Measurements from ENCODE around the gene SEZ6L. TPM values are rescaled to one million over a fixed set of nuclear protein-coding genes. Genes with fewer than 3 reads are reported as not detected.

SEZ6L gene
- total RNA-seq, 4 donors from 2014 or later = 0.23 to 0.83 (median 0.49) TPM

DNA sequence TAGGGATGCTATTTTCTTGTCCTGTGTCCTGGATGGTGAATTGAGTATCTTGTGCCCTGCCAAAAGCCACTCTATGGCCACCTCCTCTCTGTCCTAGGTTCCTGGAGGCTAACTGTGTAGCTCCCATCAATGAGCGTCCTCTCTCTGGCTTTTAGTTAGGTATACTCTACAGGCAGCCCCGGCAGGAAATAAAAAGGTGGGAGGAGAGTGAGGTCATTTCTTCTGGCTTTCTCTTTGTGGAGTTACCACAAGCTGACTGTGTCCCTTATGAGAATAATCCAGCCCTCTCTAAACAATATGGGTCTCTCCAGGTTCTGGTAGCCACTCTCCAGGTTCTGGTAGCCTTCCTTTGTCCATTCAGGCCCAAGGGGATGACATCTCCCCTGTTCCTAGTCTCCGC is 248.1 kb downstream of the SEZ6L start:
- H3K9me3 ChIP-seq = peaks cover 0 to 1% (median 0%) of the 10 kb centered on the region in 4 donors
- WGBS = 88% methylated on average over 3 of the region's 3 CpGs
- no peak overlapping the region for H3K4me3 ChIP-seq
- no peaks in the 10 kb centered on the region for H3K36me3 ChIP-seq
- peaks cover 0 to 26% (median 12%) of the 10 kb centered on the region in 4 donors for H3K4me1 ChIP-seq
- intact Hi-C loops (cut with DNase I) = no loop called here
- no peak for DNase-seq (ENCODE audit: extremely low spot score)
- TF ChIP-seq, protein P1, sequence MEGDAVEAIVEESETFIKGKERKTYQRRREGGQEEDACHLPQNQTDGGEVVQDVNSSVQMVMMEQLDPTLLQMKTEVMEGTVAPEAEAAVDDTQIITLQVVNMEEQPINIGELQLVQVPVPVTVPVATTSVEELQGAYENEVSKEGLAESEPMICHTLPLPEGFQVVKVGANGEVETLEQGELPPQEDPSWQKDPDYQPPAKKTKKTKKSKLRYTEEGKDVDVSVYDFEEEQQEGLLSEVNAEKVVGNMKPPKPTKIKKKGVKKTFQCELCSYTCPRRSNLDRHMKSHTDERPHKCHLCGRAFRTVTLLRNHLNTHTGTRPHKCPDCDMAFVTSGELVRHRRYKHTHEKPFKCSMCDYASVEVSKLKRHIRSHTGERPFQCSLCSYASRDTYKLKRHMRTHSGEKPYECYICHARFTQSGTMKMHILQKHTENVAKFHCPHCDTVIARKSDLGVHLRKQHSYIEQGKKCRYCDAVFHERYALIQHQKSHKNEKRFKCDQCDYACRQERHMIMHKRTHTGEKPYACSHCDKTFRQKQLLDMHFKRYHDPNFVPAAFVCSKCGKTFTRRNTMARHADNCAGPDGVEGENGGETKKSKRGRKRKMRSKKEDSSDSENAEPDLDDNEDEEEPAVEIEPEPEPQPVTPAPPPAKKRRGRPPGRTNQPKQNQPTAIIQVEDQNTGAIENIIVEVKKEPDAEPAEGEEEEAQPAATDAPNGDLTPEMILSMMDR (IDR thresholded peaks at IDR 0.05) = no peak
- TF ChIP-seq POLR2AphosphoS5 (IDR thresholded peaks at IDR 0.05) = no peak
- no peak for TF ChIP-seq EP300 (IDR thresholded peaks at IDR 0.05)
- TF ChIP-seq POLR2A (IDR thresholded peaks at IDR 0.05; ENCODE audit: low read depth) = no peak
- peaks cover 0 to 44% (median 0%) of the 10 kb centered on the region in 4 donors for H3K27me3 ChIP-seq
- H3K27ac ChIP-seq (replicated peaks in 1 of 4) = peak overlapping the region in 1 of 4 donors; percentile 4

DNA sequence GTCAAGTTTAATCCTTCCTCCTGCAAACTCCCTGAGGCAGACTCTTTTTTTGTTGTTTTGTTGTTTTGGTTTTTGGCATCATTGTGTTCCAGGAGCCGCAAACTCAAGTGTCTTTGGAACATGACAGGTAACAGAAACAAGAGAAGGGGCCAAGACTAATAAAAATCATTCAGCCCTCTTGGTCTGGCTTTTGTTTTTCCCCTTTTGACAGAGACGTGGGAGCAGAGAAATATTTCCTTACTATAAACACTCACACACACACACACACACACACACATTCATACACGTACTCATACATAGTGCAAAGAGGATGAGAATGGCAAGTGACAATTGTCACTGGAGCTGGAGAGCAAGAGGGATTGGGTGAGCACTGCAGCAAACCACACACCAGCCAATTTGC is 249.4 kb downstream of the SEZ6L start:
- TF ChIP-seq POLR2AphosphoS5 (IDR thresholded peaks at IDR 0.05) = no peak
- no peak for TF ChIP-seq EP300 (IDR thresholded peaks at IDR 0.05)
- TF ChIP-seq, protein P1 (IDR thresholded peaks at IDR 0.05) = no peak
- TF ChIP-seq POLR2A (IDR thresholded peaks at IDR 0.05; ENCODE audit: low read depth) = no peak
- Histone ChIP-seq H3K27ac (replicated peaks in 1 of 4) (no peak overlapping the region), H3K27me3 (peaks cover 0 to 32% (median 0%) of the 10 kb centered on the region in 4 donors), H3K9me3 (peaks cover 0 to 14% (median 10%) of the 10 kb centered on the region in 4 donors), H3K4me1 (peaks cover 0 to 26% (median 12%) of the 10 kb centered on the region in 4 donors), H3K4me3 (no peak overlapping the region), H3K36me3 (no peaks in the 10 kb centered on the region)
- intact Hi-C loops (cut with DNase I) = no loop called here
- WGBS = 30% methylated on average over 3 of the region's 3 CpGs
- no peak for DNase-seq (ENCODE audit: extremely low spot score)

DNA sequence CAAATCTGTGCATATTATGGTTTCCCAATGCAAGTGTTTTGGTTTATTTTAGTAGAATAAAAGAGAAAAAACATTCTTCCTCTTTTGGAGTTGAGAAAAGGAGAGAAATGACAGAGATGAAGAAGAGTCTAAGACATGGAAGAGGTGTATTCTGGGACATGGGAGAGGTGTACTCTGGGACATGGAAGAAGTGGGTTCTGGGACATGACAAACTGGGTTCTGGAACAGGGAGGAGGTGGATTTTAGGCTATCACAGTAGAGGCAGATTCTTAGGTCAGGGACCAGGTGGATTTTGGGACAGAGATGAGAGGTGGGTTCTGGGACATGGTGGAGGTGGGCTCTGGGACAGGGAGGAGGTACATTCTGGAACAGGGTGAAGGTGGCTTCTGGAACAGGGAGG is 257.7 kb downstream of the SEZ6L start:
- H3K9me3 ChIP-seq = peaks cover 0 to 14% (median 12%) of the 10 kb centered on the region in 4 donors

DNA sequence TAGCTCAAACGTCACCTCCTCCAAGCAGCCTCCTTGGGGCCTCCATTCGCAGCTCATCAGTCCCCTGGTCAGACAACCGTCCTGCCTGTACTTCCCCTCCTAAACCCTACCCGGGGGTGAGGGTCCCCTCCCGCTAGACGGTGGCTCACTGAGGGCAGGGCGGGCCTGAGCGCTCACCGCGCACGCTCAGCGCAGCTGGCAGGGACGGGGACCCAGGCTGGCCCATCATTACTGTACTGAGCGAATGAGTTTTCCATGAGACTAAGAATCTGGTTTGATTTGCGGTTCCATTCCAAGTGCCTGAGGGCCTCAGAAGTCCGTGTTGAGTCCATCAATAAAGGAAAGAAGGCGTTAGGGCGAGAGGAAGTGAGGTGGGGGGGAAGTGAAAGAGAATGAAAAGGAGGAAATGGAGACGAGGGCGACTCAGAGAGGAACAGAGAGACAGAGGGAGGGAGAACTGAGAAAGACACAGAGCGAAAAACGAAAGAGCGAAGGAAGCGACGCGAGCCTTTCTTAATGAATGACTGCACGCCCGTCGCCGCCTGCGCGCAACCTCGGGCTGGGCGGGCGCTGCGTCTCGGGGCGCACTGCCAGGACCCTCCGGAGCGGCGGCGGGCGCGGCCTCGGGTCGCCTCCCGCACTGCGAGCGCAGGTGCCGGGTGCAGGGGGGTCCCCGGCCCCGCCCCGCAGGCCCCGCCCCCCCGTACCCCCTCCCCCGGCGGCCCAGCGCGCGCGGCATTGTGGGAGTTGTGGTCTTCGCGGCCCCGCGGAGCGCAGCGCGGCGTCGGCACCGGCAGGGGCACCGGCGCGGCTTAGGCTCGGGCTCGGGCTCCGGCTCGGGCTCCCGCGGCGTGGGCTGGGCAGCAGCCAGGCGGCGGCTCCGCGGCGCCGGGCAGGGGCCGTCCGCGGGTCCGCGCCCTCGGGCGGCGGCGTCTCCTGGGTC is 259.5 kb downstream of the SEZ6L start, which contains the start of gene ASPHD2:
Gene ASPHD2 (plus strand): TSS at position 746 of the 943 bp plus-strand sequence. CDS start 4,356 bp downstream, outside the sequence.
- DNase-seq (ENCODE audit: extremely low spot score) = no peak
- H3K27ac ChIP-seq (replicated peaks in 1 of 4) = peak within 1 kb of the TSS; percentile 62 to 76 (median 72)
- TF ChIP-seq, protein P1 (IDR thresholded peaks at IDR 0.05) = no peak
- no peak for TF ChIP-seq POLR2A (IDR thresholded peaks at IDR 0.05; ENCODE audit: low read depth)
- TF ChIP-seq POLR2AphosphoS5 (IDR thresholded peaks at IDR 0.05) = no peak
- TF ChIP-seq EP300 (IDR thresholded peaks at IDR 0.05) = no peak
- H3K27me3 ChIP-seq = peaks cover 0 to 23% (median 0%) of the 10 kb centered on the region in 4 donors
- peaks cover 8 to 17% (median 14%) of the 10 kb centered on the region in 4 donors for H3K4me1 ChIP-seq
- peaks cover 0 to under 1% (median under 1%) of the 10 kb centered on the region in 4 donors for H3K9me3 ChIP-seq
- WGBS = under 1% methylated on average over 42 of the region's 96 CpGs
- peak within 1 kb of the TSS; percentile 60 to 83 (median 65) for H3K4me3 ChIP-seq
- H3K36me3 ChIP-seq = no peaks in the 10 kb centered on the region
- intact Hi-C loops (cut with DNase I) = no loop called here

More for the DNA sequence above, 257.7 kb downstream of the SEZ6L start:
- intact Hi-C loops (cut with DNase I) = no loop called here
- Histone ChIP-seq H3K4me3 (no peak overlapping the region), H3K27ac (replicated peaks in 1 of 4) (no peak overlapping the region), H3K36me3 (no peaks in the 10 kb centered on the region), H3K4me1 (peaks cover 8 to 17% (median 14%) of the 10 kb centered on the region in 4 donors), H3K27me3 (peaks cover 0 to 7% (median 0%) of the 10 kb centered on the region in 4 donors)
- TF ChIP-seq, protein P1 (IDR thresholded peaks at IDR 0.05) = no peak
- TF ChIP-seq EP300 (IDR thresholded peaks at IDR 0.05) = no peak
- no peak for TF ChIP-seq POLR2AphosphoS5 (IDR thresholded peaks at IDR 0.05)
- TF ChIP-seq POLR2A (IDR thresholded peaks at IDR 0.05; ENCODE audit: low read depth) = no peak
- no peak for DNase-seq (ENCODE audit: extremely low spot score)
